ENCODE measurements around the gene ZDHHC16. TPM values are rescaled to one million over a fixed set of nuclear protein-coding genes. Genes with fewer than 3 reads are reported as not detected.

ZDHHC16 gene
- total and polyA plus RNA-seq, 4 donors = 18.0 to 27.2 (median 22.9) TPM

GRCh38 chr10:97502916-97503315, 56.9 kb downstream of the ZDHHC16 start:
- no peaks in the 10 kb centered on the region for H3K27me3 ChIP-seq (ENCODE audit: control insufficient read depth in 4 of 4, insufficient read depth in 4 of 4, low read length in 3 of 4)
- TF ChIP-seq HNF4A (conservative IDR thresholded peaks at IDR 0.05) = no peak
- TF ChIP-seq HNF4G (IDR thresholded peaks at IDR 0.05) = no peak
- TF ChIP-seq, protein P1, sequence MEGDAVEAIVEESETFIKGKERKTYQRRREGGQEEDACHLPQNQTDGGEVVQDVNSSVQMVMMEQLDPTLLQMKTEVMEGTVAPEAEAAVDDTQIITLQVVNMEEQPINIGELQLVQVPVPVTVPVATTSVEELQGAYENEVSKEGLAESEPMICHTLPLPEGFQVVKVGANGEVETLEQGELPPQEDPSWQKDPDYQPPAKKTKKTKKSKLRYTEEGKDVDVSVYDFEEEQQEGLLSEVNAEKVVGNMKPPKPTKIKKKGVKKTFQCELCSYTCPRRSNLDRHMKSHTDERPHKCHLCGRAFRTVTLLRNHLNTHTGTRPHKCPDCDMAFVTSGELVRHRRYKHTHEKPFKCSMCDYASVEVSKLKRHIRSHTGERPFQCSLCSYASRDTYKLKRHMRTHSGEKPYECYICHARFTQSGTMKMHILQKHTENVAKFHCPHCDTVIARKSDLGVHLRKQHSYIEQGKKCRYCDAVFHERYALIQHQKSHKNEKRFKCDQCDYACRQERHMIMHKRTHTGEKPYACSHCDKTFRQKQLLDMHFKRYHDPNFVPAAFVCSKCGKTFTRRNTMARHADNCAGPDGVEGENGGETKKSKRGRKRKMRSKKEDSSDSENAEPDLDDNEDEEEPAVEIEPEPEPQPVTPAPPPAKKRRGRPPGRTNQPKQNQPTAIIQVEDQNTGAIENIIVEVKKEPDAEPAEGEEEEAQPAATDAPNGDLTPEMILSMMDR (IDR thresholded peaks at IDR 0.05; ENCODE audit: low read depth, low read length, missing input control) = no peak
- no peak for TF ChIP-seq ATF3 (IDR thresholded peaks at IDR 0.05)
- no peak for TF ChIP-seq RXRA (IDR thresholded peaks at IDR 0.05)
- no peak for TF ChIP-seq EGR1 (IDR thresholded peaks at IDR 0.05; ENCODE audit: low read depth in 2 of 2)
- TF ChIP-seq NR2F2 (IDR thresholded peaks at IDR 0.05) = no peak
- TF ChIP-seq, protein P2, sequence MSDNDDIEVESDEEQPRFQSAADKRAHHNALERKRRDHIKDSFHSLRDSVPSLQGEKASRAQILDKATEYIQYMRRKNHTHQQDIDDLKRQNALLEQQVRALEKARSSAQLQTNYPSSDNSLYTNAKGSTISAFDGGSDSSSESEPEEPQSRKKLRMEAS (IDR thresholded peaks at IDR 0.05) = no peak
- TF ChIP-seq YY1 (IDR thresholded peaks at IDR 0.05) = no peak
- TF ChIP-seq REST (IDR thresholded peaks at IDR 0.05) = no peak
- TF ChIP-seq FOXA1 (IDR thresholded peaks at IDR 0.05) = no peak
- no peak for TF ChIP-seq JUND (IDR thresholded peaks at IDR 0.05)
- TF ChIP-seq, protein P3, sequence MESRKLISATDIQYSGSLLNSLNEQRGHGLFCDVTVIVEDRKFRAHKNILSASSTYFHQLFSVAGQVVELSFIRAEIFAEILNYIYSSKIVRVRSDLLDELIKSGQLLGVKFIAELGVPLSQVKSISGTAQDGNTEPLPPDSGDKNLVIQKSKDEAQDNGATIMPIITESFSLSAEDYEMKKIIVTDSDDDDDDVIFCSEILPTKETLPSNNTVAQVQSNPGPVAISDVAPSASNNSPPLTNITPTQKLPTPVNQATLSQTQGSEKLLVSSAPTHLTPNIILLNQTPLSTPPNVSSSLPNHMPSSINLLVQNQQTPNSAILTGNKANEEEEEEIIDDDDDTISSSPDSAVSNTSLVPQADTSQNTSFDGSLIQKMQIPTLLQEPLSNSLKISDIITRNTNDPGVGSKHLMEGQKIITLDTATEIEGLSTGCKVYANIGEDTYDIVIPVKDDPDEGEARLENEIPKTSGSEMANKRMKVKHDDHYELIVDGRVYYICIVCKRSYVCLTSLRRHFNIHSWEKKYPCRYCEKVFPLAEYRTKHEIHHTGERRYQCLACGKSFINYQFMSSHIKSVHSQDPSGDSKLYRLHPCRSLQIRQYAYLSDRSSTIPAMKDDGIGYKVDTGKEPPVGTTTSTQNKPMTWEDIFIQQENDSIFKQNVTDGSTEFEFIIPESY (IDR thresholded peaks at IDR 0.05) = no peak
- no peak for TF ChIP-seq GABPA (IDR thresholded peaks at IDR 0.05 in 1 of 2, conservative IDR thresholded peaks at IDR 0.05 in 1 of 2)
- TF ChIP-seq FOXA2 (IDR thresholded peaks at IDR 0.05) = no peak
- no peak for TF ChIP-seq SP1 (IDR thresholded peaks at IDR 0.05)
- TF ChIP-seq TAF1 (conservative IDR thresholded peaks at IDR 0.05) = no peak
- TF ChIP-seq RAD21 (IDR thresholded peaks at IDR 0.05) = no peak
- H3K4me3 ChIP-seq (ENCODE audit: low read depth in 1 of 3, low read length in 3 of 3) = no peak overlapping the region
- no peak overlapping the region for H3K9ac ChIP-seq (ENCODE audit: low read depth in 1 of 2, low read length in 2 of 2)
- peaks cover 0 to 11% (median 6%) of the 10 kb centered on the region in 4 donors for H3K4me1 ChIP-seq (ENCODE audit: control insufficient read depth in 4 of 4, insufficient read depth in 4 of 4, low read length in 3 of 4)
- no peak for DNase-seq (ENCODE audit: low spot score)
- no peaks in the 10 kb centered on the region for H3K36me3 ChIP-seq (ENCODE audit: control insufficient read depth in 4 of 4, insufficient read depth in 3 of 4, low read depth in 1 of 4, low read length in 3 of 4)
- no peak overlapping the region for H3K27ac ChIP-seq (ENCODE audit: low read depth in 1 of 2, low read length in 2 of 2)
- H3K9me3 ChIP-seq (ENCODE audit: control insufficient read depth in 4 of 4, low read length in 3 of 4) = no peaks in the 10 kb centered on the region
- WGBS = 95% methylated on average over 6 of the region's 6 CpGs

Measured in liver (tissue), 9 donors.